ENCODE results near the gene S100A11.
A peak's percentile ranks its signal among the peaks of the same experiment; 100 is the strongest.

S100A11 gene

GRCh38 chr1:152039461-152039860 is 2.7 kb upstream of the S100A11 start:
- DNase-seq (ENCODE audit: low read depth), result no peak

GRCh38 chr1:152038871-152039270 is 2.1 kb upstream of the S100A11 start:
- no peak for DNase-seq (ENCODE audit: low read depth)

DNA sequence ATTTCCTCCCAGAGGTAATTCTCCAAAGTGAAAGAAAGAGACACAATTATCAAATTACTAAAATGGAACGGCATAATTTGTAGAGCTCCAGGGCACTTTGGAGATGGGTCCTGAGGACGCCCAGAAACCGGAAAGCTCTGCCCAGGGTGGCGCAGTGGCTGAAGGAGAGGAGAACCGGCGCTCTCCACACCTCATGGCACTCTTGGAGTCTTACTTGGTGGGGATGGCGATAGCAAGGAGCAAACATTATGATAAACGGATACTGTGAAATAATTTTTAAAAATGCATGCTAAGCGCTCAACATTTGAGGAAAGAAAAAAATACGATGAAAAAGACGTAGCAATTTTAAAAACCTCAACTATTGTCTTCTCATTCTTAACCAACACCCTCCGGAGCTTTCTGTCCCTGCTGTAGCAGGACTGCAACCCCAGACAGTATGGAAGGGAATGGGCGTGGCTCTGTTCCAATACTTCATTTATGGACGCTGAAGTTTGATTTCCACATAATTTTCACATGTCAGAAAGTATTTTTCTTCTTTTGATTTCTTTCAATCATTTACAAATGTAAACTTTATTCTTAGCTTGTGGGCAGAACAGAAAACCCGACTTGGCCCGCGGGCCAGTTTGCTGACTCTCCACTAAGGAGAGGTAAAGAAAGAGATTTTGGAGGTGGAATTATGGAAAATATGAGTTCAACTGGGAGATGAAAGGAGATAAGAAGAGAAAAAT is 1.1 kb downstream of the S100A11 start:
- no peak for DNase-seq (ENCODE audit: low read depth)

DNA sequence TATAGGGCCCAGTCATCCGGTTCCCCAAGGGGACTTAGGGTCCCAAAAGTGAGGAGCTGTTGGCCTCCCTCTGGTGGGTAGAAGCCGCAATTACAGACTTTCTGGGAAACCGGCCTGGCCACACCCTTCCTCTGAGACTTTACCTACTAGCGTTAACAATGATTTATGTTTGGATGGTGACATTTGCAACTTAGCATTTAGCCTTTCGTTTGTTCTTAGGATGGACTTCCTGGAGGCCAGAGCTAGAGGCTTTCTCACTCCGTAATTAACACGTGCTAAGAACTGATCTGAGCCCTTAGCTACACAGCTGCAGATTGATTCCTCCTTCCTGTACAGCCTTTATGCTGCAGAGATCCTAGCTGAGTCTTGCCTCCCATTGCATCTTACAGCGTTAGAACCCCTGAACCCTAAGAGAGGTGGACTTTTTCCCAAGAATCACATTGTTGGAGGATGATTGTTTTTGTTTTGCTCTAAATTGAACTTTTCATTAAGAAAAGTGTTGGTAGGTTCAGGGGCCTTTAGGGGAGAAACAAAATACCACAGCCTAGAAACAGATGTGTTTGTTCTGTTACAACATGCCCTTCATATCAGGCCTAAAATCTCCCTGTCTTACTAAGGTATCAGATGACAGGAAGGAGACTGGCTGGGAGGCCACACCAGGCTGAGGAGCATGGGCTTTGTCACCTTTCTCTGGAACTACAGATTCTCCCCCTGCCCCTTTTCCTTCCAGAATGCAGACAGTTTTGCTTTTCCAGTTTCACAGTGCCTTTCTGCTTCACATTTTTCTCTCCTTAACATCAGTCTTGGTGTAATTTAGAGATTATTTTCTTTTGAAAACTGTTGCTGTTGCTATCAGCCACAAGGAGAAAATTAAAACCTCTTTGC is 1.9 kb downstream of the S100A11 start:
- peak; percentile 54 for DNase-seq (ENCODE audit: low read depth)

DNA sequence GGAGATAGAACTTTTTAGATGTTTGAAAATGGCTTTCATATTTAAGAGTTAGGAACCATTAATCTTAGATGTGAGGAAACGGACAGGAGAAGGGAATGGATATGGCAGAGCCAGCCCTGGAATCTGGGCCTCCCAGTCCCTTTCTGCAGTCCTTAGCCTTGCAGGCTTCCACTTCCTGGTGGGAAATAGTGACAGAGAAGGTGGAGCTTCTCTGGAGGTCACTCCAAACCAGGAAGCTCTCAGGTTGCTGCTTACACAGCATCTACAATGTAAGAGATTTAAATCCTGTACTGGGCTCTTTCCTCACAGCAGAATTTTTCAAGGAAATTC is 2.5 kb downstream of the S100A11 start:
- DNase-seq (ENCODE audit: low read depth), result no peak

GRCh38 chr1:152029929-152030211 is 6.9 kb downstream of the S100A11 start:
- no peak for DNase-seq (ENCODE audit: low read depth)

GRCh38 chr1:152029144-152029928 is 7.5 kb downstream of the S100A11 start:
- no peak for DNase-seq (ENCODE audit: low read depth)

GRCh38 chr1:152026895-152027294 is 9.9 kb downstream of the S100A11 start:
- no peak for DNase-seq (ENCODE audit: low read depth)

GRCh38 chr1:152024223-152024622 is 12.6 kb downstream of the S100A11 start:
- no peak for DNase-seq (ENCODE audit: low read depth)

GRCh38 chr1:152023221-152023620 is 13.6 kb downstream of the S100A11 start:
- DNase-seq (ENCODE audit: low read depth), result no peak

- DNase-seq (ENCODE audit: low read depth), result no peak
Measured at GRCh38 chr1:152022474-152022873, 14.3 kb downstream of the S100A11 start.

DNA sequence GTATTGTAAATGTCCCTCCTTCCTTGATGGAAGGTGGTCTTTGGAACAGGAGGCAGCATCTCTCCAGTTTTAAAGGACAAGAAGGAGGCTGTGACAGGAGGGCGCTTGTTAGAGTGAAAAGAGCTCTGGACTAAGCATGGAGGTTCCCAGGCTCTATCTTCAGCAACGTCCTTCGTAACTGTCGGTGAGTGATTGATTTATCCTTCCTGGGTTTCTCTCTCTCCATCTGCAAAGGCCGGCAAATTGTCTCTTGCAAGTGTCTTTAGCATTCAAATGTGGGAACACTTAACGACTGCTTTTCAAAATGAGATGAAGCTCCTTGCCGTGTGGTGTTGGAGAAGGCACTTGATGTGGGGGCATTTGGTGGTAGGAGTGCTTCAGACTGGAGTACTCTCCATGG is 15.2 kb downstream of the S100A11 start:
- no peak for DNase-seq (ENCODE audit: low read depth)

DNA sequence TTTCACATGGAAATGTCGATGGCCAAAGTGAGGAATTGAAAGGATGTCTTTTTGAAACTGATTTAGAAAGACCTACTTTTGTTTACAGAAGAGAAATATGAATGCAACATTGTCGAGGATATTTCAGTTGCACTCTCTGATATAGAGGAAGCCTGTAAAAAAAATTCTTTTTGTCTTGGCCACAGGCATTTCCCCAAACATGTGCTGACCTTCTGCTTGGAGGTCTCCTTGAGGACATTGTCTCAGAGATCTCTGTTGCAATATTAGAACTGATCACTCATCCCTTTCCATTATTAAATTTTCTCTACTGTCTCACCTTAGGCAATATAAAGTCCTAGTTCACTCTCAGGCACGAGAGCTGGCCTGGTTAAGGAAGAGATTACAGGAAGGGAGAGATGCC is 16.0 kb downstream of the S100A11 start:
- no peak for DNase-seq (ENCODE audit: low read depth)

GRCh38 chr1:152018537-152018936 is 18.3 kb downstream of the S100A11 start:
- DNase-seq (ENCODE audit: low read depth), result no peak

DNA sequence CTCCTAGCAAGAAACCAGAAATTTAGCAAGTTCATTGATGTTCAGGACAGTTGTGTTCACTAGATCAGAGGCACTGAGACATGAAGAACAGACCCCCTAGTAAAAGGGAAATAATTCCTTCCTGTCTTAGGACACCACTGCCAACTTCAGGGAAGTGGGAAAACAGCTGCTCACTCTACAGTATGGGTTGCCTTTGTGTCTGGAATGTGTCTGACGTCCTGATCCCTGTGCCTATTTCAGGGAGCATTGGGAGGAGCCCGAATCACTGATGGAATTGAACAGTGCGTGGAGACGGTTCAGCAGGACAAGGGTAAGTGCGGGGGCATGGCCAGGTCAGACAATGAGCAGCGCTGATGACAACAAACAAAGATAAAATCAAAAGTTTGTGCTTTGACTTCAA is 21.0 kb downstream of the S100A11 start:
- no peak for DNase-seq (ENCODE audit: low read depth)

GRCh38 chr1:152014943-152015342 is 21.9 kb downstream of the S100A11 start:
- DNase-seq (ENCODE audit: low read depth), result no peak

DNA sequence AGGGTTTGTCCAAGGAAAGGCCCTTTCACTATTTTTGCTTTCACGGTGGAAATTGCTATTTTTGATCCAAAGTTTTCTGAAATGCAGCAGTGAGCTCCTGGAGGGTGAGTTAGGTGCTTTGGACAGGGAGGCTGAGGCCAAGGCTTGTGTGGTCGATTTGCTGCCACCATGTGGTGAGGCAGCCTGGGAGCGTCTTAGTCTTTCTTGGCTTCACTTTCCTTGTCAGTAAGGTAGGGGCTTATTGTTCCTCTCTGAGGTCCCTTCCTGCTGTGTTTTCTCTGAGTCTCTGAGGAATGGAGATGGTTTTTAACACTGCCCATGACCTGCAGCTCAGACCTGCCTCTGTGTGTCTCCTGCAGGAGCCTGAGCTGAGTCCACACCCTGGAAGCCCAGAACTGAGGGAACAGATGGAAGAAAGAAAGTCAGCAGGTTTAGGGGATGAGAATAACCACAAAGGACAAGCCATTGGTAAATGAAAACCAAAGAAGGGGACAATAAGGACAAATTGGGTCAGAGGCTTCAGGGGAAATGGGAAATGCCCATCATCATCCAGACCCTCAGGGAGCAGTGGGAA is 23.1 kb downstream of the S100A11 start:
- DNase-seq (ENCODE audit: low read depth), result peak; percentile 29

DNA sequence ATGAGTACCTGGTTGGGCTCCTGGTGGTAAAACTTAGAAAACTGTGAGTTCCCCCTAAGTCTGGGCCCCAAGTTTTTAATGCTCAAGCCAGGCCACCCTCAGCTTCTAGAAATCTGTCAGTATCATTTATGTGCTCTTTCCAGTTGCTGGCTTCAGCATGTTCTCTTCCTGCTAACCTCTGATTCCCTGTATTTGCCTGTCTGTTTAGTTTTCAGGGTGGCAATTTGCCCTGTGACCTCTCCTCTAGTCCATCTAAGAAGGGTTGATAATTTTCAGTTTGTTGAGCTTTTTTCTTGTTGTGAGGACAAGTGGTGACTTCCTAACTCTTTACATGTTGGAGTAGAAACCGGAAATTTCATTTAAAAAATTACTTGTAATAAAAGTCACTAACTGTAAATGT is 27.1 kb downstream of the S100A11 start:
- no peak for DNase-seq (ENCODE audit: low read depth)

- no peak for DNase-seq (ENCODE audit: low read depth)
Measured at GRCh38 chr1:152007047-152007446, 29.8 kb downstream of the S100A11 start.

DNA sequence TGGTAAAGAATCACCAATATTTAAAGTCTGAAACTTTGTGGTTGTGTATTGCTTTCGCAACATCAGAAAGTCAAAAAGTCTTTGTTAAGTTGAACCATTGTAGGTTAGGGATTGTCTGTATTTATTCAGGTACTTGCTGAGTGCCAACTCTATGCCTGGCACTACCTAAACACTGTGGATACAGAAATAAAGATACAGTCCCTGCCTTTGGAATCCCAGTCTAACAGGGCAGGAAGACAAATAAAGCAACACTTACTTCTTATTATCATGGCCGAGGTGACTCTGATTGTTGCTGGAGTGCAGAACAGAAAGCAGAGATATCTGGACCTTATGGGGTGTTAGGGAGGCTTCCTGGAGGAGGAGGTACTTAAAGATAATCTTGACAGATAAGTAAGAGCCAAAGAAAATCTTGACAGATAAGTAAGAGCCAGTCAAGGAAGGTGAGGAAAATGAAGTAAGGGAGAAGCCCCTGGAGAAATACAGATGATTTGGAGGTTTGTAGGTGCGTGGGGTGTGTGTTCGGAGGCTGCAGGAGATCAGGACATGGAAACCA is 31.4 kb downstream of the S100A11 start:
- no peak for DNase-seq (ENCODE audit: low read depth)

- DNase-seq (ENCODE audit: low read depth), result no peak
Measured at GRCh38 chr1:152003846-152004442, 32.9 kb downstream of the S100A11 start.

DNA sequence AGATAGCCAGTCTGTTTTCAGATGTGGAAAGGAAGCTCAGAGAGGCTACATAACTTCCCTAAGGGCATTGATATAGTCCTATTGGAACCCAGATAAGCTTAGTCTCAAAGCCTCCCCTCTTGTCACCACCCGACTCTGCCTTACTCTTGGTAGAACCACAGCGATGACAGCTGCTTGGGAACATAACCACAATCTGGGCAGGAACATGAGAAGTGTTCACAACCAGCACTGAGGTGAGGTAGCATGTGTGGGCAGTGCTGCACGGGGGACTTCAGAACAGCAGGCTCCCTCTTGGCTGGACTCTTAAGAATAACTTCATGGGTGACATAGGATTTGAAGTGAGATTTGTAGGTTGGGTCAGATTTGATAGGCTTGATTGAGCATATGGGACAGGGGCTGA is 33.8 kb downstream of the S100A11 start:
- DNase-seq (ENCODE audit: low read depth), result no peak

Data from activated T-cell treated with anti-CD3 and anti-CD28 coated beads for 48 hours (primary cell).